Cardiac fibroblast (primary cell): ENCODE results near the gene UBE2D2.
A peak's percentile ranks its signal among the peaks of the same experiment; 100 is the strongest.

Experiments used
- DNase-seq, 2 donors: peaks; one replicate each; pipeline versions ENCODE4 v3.0.0 to v3.0.0-alpha.2; 2010; ENCODE audit warnings: low read depth in 2 of 2
- H3K4me3 ChIP-seq, 2 donors: replicated peaks in 1 of 2; 1 replicate in 1 of 2; 2 replicates in 1 of 2; pipeline ENCODE4 v1.5.1; 2011; ENCODE audit warnings: low read depth in 2 of 2, low read length in 2 of 2, mild to moderate bottlenecking in 2 of 2, moderate library complexity in 1 of 2
- CTCF ChIP-seq: IDR thresholded peaks from one replicate; pipeline ENCODE4 v1.5.1; 2011; ENCODE audit warnings: low read depth, mild to moderate bottlenecking, low read length, inconsistent platforms

Gene UBE2D2

GRCh38 chr5:139634541-139634940 lies 73.4 kb downstream of the UBE2D2 start:
- no peak for TF ChIP-seq CTCF
- no peak overlapping the region for H3K4me3 ChIP-seq
- no peak for DNase-seq

- H3K4me3 ChIP-seq, result no peak overlapping the region
- no peak for TF ChIP-seq CTCF
- no peak for DNase-seq
These were observed 74.1 kb downstream of the UBE2D2 start for GRCh38 chr5:139635191-139635590.

GRCh38 chr5:139635606-139636206 lies 74.6 kb downstream of the UBE2D2 start:
- H3K4me3 ChIP-seq, result no peak overlapping the region
- peak; percentile 96 to 98 for DNase-seq
- TF ChIP-seq CTCF, result peak; percentile 69

GRCh38 chr5:139636207-139636792 lies 75.2 kb downstream of the UBE2D2 start:
- H3K4me3 ChIP-seq, result no peak overlapping the region
- DNase-seq, result peak in 1 of 2 donors; percentile 18
- TF ChIP-seq CTCF, result no peak

- DNase-seq, result peak in 1 of 2 donors; percentile 60
- peak overlapping the region; percentile 21 to 29 for H3K4me3 ChIP-seq
- no peak for TF ChIP-seq CTCF
These were observed 75.9 kb downstream of the UBE2D2 start for GRCh38 chr5:139636975-139637408.

- TF ChIP-seq CTCF, result no peak
- DNase-seq, result peak; percentile 72 to 85
- H3K4me3 ChIP-seq, result peak overlapping the region; percentile 16 to 43
These were observed 76.4 kb downstream of the UBE2D2 start for GRCh38 chr5:139637438-139638089.
